NCI-H1436 (cell line): ENCODE data around the gene SMYD3.
"Not testable (repeated sequence)": the region's sequence is repeated elsewhere in the genome, so short reads cannot be mapped to it uniquely, and the experiment has no call there.

Experiments used
- DNase-seq: peaks from one replicate; lab custom pipeline; 2025; lab: John Stamatoyannopoulos, UW

The SMYD3 gene

DNA sequence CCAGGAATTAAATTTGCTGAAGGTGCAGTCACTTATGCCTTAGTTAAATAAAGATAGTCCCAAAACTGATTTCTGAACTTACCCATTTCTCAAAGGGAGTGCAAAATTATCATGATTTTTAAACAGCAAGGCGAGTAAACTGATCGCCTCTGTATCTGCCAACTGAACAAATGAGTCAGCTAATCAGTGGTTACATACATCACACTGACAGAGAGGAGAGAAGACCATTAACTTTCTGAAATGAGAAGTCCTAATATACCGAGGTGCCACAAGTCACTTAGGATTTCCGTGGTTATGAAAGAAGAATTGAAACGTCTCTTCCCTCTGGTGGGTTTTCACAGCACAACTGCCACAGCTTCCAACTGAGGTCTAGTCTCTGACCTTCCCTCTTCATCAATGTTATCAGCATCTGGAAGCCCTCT is 400.7 kb downstream of the SMYD3 start:
- DNase-seq, result no peak

DNA sequence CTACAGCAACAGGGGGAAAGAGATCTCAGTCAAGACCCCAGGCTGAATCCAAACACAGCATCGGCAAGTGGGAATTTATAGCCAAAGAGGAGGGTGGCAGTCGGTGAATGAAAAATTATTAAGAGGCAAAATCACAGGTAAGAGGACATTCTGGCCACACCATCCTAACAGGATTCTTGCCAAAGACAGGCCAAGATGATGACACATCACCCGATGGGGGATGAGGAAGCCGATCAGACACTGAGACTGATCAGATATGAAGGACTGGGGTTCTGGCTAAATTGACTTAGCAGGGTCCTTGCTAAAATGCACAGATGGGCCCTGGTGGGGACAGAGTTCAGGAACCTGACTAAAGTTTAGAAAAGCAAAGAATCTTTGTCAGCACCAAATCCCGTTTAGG is 402.2 kb downstream of the SMYD3 start:
- DNase-seq, result no peak

DNA sequence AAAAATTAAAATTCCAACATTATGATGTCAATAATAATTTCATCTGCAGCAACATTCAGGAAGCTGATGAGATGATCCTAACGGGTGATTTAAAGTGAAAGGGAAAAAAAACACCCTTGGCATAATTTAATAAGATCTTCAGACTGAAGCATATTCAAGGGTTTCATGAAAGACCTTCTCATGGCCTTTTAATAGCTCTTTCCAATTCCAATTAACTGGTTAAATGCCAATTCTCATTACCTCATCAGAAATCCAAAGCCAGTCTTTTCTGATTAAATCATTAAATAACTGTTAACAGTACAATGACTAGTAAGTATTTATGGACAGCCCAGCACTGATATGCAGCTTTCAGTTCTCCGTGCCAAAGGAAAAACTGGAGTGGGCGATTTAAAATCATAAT is 407.5 kb downstream of the SMYD3 start:
- DNase-seq, result no peak

DNA sequence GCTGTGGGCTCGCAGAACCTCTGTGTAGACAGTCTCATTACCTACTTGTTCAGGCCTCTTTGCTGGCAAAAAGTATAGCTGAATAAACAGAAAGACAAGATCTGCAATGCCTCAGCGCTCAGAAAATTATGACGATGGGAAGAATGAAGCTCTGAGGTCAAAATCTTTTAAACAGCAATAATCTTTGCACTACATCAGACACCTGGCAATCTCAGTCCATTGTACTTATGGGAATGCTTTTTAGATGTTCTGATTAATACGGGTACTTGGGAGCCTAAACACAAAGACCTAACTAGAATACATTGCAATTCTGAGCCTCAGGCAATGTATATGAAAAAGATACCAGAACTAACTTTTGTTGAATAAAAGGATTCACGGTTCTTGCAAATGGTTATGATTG is 410.7 kb downstream of the SMYD3 start:
- no peak for DNase-seq

DNA sequence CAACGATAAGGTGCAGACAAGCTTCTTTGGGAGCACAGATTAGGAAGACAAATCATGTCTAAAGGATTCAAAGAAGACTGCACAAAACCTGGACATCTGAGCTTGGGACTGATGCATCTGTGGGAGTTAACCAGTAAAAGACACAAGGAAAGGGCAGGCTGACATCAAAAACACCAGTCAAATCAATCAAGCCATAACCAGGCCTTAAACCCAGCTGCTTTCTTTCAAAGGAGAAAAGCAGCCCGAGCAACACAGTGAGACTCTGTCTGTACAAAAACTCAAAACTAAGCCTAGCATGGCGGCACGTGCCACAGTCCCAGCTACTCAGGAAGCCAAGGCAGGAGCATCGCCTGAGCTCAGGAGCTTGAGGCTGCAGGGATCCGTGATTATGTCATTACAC is 411.6 kb downstream of the SMYD3 start:
- no peak for DNase-seq

DNA sequence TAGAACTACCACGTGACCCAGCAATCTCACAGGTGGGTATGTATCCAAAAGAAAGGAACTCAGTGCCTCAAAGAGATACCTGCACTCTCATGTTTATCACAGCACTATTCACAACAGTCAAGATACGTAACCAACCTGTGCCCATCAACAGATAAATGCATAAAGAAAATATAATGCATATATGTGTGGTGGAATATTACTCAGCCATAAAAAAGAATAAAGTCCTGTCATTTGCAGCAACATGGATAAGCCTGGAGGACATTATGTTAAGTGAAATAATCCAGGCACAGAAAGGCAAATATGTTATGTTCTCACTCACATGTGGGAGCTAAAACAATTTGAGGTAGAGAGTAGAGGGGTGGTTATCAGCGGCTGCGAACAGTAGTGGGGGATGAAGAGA is 413.8 kb downstream of the SMYD3 start:
- no peak for DNase-seq

DNA sequence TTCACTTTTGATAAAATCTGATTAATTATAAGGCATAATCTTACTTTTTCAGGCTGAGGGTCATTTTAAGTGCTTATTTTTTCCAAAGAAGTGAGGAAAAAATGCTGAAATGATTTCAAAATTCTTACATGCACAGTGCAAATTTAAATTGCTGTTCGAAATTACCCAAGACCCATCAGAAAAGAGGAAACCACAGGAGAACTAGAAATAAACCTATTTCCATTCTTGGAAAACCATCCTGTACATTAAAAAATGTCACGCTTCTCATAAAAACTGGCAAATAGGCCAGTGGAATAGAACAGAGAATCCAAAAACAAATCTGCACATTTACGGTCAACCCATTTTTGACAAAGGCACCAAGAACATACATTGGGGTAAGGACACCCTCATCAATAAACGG is 414.9 kb downstream of the SMYD3 start:
- DNase-seq, result no peak

DNA sequence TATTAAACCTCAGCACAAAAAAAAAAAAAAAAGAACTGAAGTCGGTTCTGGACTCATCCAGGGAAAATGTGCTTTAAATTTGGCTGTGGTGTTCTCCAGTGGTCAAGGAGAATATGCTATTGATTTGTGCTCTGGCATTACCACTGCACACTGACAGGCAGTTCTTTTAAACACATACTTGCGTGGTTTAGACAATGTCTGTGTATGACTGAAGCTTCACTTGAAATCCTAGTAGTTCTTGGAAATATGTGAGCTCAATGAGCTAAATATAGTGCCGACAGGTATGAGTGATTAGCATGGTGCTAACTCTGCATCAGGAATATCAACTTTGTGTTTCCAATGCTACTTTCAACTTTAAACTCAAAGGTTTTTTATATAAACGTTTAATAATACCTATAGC is 415.6 kb downstream of the SMYD3 start:
- DNase-seq, result no peak

DNA sequence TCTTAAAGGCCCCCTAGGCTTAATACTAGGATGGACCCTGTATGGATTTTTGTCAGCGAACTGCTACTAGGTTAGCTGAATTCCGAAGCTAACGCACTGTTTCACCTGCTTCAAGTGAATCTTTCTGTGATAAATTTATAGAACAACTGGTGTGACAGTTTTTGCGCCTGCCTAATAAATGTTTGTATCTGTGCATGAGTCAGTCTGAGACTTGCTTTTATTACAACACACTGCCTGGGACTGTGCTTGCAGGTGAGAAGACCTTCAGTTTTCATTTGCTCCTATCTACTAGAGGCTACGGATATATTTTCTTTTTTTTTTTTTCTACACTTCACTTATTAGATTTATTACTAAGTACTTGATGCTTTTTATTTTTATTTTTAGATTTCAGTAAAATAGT is 420.9 kb downstream of the SMYD3 start:
- DNase-seq, result no peak

DNA sequence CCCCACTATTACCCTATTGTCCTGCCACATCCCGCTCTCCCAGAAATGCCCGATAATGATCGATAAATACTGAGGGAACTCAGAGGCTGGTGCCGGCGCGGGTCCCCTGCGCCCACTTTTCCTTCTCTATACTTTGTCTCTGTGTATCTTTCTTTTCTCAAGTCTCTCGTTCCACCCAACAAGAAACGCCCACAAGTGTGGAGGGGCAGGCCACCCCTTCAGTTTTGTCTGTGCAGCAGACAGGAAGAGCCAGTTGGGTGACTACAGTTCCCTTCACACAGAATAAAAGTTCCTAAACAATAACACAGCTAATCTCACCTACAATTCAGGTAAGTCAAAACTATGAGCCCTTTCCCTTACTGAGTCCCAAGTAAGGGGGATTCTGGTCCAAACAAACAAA is 423.7 kb downstream of the SMYD3 start:
- DNase-seq, result no peak

DNA sequence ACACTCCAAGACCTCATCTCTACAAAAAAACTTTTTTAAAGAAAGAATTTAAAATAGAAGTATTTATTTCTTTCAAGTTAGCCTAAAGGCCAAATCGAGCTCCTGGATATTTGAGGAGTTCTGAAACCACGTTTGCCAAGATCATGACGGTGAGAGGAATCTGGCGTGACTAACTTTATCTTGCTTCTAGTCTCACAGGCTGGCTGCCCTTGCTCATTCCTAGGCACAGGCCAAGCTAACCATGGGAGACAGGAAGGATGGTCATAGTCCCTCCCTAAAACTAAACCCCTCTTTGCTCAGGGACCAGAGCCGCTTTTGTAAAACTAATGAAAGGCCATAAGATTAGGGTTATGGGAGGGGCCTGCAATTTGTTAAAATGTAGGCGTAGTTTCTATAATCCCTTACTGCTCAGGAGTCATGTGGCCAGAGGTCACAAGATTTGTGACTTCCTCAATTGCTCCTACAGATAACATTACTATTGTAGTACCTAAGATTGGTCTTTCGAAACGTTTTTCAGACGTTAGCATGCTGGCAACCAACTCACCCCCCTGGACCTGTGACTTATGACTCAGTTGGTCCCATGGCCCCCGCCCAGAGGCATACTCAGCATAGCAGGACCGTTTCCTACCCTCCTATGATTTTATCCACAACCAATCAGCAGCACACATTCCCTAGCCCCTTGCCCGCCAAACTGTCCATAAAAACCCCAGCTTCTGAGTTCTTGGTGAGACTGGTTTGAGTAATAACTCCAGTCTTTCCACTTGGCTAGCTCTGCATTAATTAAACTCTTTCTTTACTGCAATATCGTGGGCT is 425.0 kb downstream of the SMYD3 start:
- DNase-seq, result no peak

DNA sequence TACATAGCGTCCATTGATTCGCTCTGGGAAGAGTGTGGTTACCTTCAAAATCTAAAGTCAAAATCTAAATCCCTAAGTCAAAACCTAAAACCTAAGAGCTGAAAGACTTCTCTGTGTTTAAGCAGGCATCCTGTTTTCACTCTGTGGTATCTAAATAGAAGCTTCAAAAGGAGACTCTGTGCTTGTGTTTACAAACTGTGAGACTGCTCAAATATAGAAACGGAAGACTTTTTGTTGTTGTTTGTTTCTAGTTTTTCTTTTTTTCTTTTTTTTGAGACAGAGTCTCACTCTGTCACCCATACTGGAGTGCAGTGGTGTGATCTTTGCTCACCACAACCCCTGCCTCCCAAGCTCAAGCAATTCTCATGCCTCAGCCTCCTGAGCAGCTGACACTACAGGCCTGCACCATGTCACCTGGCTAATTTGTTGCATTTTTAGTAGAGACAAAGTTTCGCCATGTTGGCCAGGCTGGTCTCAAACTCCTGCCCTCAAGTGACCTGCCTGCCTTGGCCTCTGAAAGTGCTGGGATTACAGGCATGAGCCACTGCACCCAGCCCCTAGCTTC is 425.9 kb downstream of the SMYD3 start:
- no peak for DNase-seq

DNA sequence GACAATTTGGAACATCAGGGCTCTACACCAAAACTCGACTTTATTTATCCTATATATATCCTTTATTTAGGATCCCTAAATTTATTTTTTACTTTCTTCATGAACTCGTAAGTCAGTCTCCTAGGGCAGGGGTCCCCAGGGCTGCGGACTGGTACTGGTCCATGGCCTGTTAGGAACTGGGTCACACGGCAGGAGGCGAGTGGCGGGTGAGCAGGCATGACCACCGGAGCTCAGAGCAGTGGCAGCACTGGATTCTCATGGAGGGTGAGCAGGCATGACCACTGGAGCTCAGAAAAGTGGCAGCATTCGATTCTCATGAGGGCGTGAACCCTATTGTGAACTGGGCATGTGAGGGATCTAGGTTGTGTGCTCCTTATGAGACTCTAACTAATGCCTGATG is 427.0 kb downstream of the SMYD3 start:
- DNase-seq, result no peak

DNA sequence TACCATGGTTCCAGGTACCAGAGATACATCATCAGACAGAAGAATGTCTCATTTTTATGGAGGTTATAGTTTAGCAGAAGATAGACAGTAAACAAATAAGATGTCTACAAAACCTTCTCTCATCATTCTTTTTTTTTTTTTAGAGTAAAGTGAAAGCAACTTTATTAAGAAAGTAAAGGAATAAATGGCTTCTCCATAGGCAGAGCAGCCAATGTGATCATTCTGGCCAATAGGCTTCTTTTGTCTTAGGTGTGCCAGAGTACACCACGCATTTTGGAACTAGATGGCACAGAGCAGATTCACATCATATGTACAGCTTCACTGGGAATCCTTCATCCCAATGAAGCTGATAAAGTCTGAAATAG is 428.2 kb downstream of the SMYD3 start:
- no peak for DNase-seq

DNA sequence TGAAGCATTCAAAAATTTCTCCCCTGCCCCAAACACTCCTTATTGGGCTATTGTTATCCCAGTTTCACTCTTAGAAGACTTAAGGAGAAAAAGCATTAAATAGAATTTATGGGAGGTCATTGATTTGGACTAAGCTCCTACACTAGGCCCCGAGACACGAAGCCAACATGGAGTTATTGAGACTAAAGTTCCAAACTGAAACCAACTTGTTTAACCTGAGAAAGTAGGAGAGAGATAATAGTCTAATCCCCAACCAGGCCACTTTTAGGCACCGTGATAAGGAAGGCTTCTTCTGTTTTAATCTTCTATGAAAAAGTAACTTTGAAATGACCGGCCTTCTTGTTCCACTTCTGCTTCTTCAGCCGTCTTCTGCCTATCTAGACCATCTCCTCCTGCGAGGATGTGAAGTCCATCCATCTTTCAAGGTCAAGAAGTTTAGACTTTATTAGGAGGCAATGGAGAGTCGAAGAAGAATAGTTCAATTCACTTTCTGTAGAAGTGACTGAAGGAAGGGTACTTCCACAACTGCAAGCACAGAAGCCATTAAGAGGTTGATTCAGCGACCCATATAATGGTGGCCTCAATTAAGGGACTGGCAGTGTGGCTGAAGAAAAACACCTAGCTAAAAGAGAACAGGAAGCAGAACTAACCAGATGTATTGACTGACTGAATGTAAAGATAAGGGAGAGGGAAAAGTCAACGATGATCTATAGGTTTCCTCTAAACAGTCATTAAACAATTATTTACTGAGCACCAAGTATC is 428.8 kb downstream of the SMYD3 start:
- DNase-seq, result no peak

DNA sequence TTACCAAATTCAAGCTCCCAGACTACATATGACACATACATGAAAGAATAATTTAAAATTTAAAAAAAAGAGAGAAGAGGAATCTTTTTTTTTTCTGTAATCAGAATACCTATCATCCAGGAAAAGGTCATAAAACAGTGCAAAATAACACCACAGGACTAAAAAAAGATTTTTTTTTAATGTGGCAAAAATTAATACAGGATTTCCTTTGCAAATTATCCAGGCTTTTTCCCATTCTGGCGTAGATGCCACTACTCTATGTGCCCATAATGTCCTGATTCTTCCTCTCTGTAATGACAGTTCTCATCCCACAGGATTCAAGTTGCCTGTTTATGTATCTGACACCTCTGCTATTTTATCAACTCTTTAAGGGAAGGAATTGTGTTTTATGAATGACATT is 429.6 kb downstream of the SMYD3 start:
- DNase-seq, result no peak

DNA sequence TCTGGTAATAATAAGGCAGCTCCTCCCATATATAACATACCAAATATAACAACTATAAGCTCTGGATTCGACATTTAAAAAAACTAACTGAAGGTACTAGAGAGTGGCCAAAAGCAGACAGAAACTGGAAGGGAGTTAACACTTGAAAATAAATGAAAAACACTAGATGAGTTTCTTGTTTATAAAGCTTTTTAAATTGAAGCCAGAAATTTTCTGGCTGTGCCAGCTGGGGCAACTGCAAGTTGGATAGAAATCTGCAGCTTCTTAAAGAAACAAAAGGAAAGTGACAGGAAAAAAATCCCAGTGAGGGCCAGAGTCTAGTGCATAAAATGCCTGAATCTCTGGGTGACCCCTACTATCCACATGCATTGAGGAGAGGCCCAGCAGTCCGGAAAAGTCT is 432.7 kb downstream of the SMYD3 start:
- no peak for DNase-seq

DNA sequence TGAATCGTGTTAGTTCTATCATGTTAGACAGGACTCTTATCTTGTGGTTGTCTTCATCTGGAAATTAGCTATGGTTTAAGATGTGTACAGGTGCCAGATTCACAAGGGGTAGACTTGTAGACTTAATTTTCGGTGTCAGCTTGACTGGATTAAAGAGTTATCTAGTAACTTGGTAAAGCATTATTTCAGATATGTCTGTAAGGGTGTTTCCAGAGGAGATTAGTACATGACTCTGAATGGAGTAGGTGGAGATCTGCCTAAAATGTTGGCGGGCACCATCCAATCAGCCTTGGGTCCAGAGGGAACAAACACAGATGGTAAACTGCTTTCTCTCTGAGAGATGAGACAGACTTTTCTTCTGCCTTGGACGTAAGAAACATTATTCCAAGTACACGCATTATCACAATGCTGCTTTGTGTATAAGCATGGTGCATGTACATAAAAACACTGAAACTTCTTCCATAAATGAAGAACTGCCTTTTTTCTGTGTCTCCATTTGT is 434.6 kb downstream of the SMYD3 start:
- no peak for DNase-seq

DNA sequence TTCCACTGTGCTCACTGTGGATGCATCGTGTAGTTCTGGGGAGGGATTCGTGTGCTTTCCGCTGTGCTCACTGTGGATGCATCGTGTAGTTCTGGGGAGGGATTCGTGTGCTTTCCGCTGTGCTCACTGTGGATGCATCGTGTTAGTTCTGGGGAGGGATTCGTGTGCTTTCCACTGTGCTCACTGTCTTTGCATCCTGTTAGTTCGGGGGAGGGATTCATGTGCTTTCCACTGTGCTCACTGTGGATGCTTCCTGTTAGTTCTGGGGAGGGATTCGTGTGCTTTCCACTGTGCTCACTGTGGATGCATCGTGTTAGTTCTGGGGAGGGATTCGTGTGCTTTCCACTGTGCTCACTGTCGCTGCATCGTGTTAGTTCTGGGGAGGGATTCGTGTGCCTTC is 435.1 kb downstream of the SMYD3 start:
- not testable (repeated sequence) for DNase-seq

DNA sequence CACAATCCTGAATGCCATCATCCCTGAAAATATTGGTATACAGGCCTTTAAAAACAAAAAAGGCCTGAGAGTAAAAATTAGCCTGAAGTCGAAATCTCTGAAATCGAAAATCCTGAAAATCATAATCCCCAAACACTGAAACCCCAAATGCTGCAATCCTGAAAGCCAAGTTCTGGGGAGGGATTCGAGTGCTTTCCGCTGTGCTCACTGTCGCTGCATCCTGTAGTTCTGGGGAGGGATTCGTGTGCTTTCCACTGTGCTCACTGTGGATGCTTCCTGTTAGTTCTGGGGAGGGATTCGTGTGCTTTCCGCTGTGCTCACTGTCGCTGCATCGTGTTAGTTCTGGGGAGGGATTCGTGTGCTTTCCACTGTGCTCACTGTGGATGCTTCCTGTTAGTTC is 435.5 kb downstream of the SMYD3 start:
- DNase-seq, result not testable (repeated sequence)

DNA sequence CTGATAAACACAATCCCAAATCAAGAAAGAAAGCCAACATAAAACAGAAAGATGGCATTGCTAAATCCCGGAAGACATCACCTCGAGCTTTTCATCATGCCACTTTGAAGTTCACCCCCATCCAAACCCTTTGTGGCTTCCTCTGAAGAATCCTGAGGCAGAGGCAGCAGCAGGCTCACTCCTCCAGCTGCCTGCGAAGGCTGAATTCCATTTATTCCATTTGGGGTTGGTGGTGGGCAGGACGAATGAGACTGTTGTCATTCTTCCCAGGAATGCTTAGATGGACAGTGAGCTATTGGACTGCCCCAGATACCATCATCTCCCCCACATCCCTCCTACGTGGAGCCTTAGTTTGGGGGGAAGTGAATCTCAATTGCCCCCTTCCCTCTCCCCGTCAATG is 437.5 kb downstream of the SMYD3 start:
- no peak for DNase-seq

DNA sequence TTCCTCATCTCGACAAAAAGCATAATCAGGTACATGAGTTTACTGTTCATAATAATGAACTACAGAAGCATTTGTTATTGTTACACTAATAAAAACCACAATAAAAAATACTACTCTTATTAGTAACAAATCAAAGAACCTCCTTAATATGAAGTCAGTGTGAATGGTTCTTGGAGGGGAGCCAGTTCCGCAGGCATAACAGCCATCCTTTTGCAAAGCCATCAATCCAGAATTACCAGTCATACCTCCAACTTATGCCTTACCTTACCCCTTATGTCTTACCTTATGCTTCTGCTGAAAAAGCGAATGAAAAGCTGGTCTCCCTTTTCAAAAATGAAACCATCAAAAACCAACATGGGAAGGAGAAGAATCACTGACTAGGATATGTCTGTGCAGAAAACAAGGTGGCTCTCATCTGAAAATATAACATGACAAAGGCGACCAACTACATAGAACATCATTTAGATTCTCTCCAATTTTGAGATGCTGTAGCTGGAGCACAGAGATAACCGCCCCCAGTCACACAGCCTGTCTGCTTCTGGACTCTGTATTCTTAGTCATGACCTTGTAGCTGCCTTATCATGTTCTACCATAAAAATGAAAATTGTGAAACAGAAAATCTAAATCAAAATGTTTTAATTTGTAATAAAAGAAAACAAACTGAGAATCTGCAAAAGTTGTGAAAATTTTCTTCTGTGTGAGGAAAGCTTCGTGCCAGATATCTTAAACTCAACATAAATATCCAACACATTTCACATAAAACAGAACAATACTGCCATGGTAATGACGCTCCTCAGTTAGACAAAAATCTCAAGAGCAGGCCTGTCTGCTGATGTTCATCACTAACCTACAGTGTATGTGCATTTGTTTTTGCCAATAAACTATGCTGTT is 438.2 kb downstream of the SMYD3 start:
- no peak for DNase-seq
